ENCODE results near the gene UTRN. TPM values are rescaled to one million over a fixed set of nuclear protein-coding genes. Genes with fewer than 3 reads are reported as not detected.
A peak's percentile ranks its signal among the peaks of the same experiment; 100 is the strongest.

Gene UTRN
- total and polyA plus RNA-seq, 10 of the 15 experiments (the other 5 are each of a cell fraction or from before 2014, with no cell fraction given), result 1.6 to 52.6 (median 25.5) TPM

DNA sequence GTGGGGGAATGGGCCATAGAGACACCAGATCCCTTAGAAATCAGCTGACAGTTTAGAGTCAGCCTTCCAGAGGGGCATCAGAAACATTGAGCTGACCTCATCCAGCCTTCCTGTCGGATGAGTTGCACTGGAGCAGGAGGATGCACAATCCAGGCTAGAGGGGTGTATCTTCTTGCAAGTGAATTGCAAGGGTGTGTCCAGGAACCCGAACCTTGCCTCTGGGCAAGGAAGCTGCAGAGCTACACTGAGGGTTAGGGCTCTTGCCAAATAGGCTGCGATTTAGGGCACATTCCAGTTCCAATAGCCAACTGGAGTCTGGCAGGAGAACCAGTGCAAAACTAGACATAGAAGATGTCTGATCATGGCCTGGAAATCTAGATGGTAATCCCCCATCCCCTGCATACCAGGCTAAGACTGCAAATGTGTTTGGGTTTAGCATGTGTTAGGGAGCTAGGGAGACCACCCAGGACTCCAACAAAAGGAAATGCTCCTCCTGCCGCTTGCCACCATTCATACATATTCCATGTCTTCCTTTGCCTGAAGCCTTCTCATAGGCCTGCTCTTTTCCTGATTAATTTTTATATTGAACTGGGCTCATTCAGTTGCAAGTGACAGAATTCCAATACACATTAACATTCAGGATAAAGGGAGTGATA, 6.3 kb upstream of the UTRN start:
- no peaks in the 10 kb centered on the region for H3K9me3 ChIP-seq (replicated peaks; ENCODE audit: control insufficient read depth, insufficient read depth, low read length)
- intact Hi-C loops (cut with micrococcal nuclease; ENCODE audit: unreplicated experiment), result no loop called here
- H3K4me2 ChIP-seq (ENCODE audit: control insufficient read depth, insufficient read depth), result no peak overlapping the region
- no peaks in the 10 kb centered on the region for H3K79me2 ChIP-seq (ENCODE audit: control insufficient read depth, insufficient read depth, low read length)
- no peaks in the 10 kb centered on the region for H3K36me3 ChIP-seq (ENCODE audit: control insufficient read depth in 2 of 2, insufficient read depth in 2 of 2, low read length in 1 of 2)
- no TSS peak for BruUV-seq (replicated peaks)
- in situ Hi-C loops (cut with MboI), result no loop called here
- H3K4me3 ChIP-seq, result no peak overlapping the region
- ChIA-PET SMC1A (ENCODE audit: uncharacterized antibody, unreplicated experiment) (interaction anchor here (1.6 kb wide), 1 partner anchor 13 kb away, joined by 4 read pairs; no protein-coding TSS in a partner anchor), POLR2A (interaction anchor here (0.7 kb wide), 1 partner anchor 38 kb away, joined by 5 read pairs; no protein-coding TSS in a partner anchor), RAD21 (ENCODE audit: unreplicated experiment) (no interaction called here), CTCF (no interaction called here)
- no peaks in the 10 kb centered on the region for H3K4me1 ChIP-seq (ENCODE audit: control insufficient read depth, insufficient read depth, low read length)
- H4K20me1 ChIP-seq (ENCODE audit: control insufficient read depth, insufficient read depth), result no peaks in the 10 kb centered on the region
- ATAC-seq (no peak), FAIRE-seq (no peak), DNase-seq (ENCODE audit: low read depth, low spot score) (no peak)
- H3K27ac ChIP-seq (ENCODE audit: control insufficient read depth, insufficient read depth), result no peak overlapping the region
- no peaks in the 10 kb centered on the region for H3K27me3 ChIP-seq (replicated peaks in 1 of 2; ENCODE audit: control insufficient read depth in 2 of 2, insufficient read depth in 2 of 2, low read length in 1 of 2)
- WGBS (ENCODE audit: insufficient coverage, insufficient replicate concordance, low lambda C conversion rate, missing lambda C conversion rate), result 67% methylated on average over 4 of the region's 4 CpGs
- H2AFZ ChIP-seq (ENCODE audit: control insufficient read depth, low read depth, low read length), result no peak overlapping the region
- TF ChIP-seq EGR1 (IDR thresholded peaks at IDR 0.05; ENCODE audit: borderline replicate concordance in 1 of 2, low read depth in 2 of 2, low read length in 2 of 2), result no peak
- no peak overlapping the region for H3K9ac ChIP-seq (ENCODE audit: control insufficient read depth, insufficient read depth, low read length)

DNA sequence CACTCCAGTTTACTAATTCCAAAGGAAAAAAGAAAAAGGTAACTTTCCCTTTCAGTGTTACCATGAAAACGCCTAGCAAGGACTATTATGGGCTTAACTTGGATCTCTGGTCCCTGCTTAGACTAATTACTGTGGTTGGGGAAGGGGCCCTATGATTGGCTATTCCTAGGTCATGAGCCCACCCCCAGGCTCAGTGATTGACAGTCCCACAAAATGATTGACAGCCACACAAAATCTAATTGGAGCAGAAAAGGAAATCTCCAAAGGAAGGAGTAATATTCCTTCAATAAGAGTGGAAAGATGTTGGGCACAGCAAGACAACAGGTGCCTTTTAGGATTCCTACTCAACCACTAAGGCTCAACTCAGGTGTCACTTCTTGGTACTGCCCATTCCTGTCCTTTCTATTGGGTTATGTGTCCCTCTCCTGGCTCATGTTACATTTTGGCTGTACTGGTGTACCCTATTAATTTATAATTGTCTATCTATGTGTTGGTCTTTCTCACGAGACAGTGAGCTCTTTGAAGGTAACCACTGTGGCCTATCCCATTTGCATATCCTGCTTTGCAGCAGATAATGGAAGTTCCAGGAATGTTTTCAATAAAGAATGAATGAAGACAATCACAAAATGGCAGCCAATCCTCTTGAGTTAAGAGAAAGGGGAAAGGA, 5.5 kb upstream of the UTRN start:
- no peaks in the 10 kb centered on the region for H3K4me1 ChIP-seq (ENCODE audit: control insufficient read depth, insufficient read depth, low read length)
- H3K36me3 ChIP-seq (ENCODE audit: control insufficient read depth in 2 of 2, insufficient read depth in 2 of 2, low read length in 1 of 2), result no peaks in the 10 kb centered on the region
- 28% methylated on average over 2 of the region's 2 CpGs for WGBS (ENCODE audit: insufficient coverage, insufficient replicate concordance, low lambda C conversion rate, missing lambda C conversion rate)
- H3K27me3 ChIP-seq (replicated peaks in 1 of 2; ENCODE audit: control insufficient read depth in 2 of 2, insufficient read depth in 2 of 2, low read length in 1 of 2), result no peaks in the 10 kb centered on the region
- DNase-seq (ENCODE audit: low read depth, low spot score), result no peak
- RAD21 ChIA-PET (ENCODE audit: unreplicated experiment), result no interaction called here
- POLR2A ChIA-PET, result no interaction called here
- CTCF ChIA-PET, result interaction anchor here (1.3 kb wide), 1 partner anchor 11 kb away, joined by 3 read pairs; no protein-coding TSS in a partner anchor
- H3K4me2 ChIP-seq (ENCODE audit: control insufficient read depth, insufficient read depth), result no peak overlapping the region
- ATAC-seq, result no peak
- no peak overlapping the region for H3K9ac ChIP-seq (ENCODE audit: control insufficient read depth, insufficient read depth, low read length)
- BruUV-seq (replicated peaks), result no TSS peak
- no peaks in the 10 kb centered on the region for H4K20me1 ChIP-seq (ENCODE audit: control insufficient read depth, insufficient read depth)
- no peak overlapping the region for H3K27ac ChIP-seq (ENCODE audit: control insufficient read depth, insufficient read depth)
- SMC1A ChIA-PET (ENCODE audit: uncharacterized antibody, unreplicated experiment), result interaction anchor here (0.5 to 1.6 kb wide), 3 partner anchors 14 to 24 kb away, joined by 3 to 4 read pairs (median 3); no protein-coding TSS in a partner anchor
- no peak overlapping the region for H3K4me3 ChIP-seq
- no peaks in the 10 kb centered on the region for H3K79me2 ChIP-seq (ENCODE audit: control insufficient read depth, insufficient read depth, low read length)
- FAIRE-seq, result no peak
- no peaks in the 10 kb centered on the region for H3K9me3 ChIP-seq (replicated peaks; ENCODE audit: control insufficient read depth, insufficient read depth, low read length)
- no peak overlapping the region for H2AFZ ChIP-seq (ENCODE audit: control insufficient read depth, low read depth, low read length)
- in situ Hi-C loops (cut with MboI) (no loop called here), intact Hi-C loops (cut with micrococcal nuclease; ENCODE audit: unreplicated experiment) (no loop called here)
- TF ChIP-seq, protein P1, sequence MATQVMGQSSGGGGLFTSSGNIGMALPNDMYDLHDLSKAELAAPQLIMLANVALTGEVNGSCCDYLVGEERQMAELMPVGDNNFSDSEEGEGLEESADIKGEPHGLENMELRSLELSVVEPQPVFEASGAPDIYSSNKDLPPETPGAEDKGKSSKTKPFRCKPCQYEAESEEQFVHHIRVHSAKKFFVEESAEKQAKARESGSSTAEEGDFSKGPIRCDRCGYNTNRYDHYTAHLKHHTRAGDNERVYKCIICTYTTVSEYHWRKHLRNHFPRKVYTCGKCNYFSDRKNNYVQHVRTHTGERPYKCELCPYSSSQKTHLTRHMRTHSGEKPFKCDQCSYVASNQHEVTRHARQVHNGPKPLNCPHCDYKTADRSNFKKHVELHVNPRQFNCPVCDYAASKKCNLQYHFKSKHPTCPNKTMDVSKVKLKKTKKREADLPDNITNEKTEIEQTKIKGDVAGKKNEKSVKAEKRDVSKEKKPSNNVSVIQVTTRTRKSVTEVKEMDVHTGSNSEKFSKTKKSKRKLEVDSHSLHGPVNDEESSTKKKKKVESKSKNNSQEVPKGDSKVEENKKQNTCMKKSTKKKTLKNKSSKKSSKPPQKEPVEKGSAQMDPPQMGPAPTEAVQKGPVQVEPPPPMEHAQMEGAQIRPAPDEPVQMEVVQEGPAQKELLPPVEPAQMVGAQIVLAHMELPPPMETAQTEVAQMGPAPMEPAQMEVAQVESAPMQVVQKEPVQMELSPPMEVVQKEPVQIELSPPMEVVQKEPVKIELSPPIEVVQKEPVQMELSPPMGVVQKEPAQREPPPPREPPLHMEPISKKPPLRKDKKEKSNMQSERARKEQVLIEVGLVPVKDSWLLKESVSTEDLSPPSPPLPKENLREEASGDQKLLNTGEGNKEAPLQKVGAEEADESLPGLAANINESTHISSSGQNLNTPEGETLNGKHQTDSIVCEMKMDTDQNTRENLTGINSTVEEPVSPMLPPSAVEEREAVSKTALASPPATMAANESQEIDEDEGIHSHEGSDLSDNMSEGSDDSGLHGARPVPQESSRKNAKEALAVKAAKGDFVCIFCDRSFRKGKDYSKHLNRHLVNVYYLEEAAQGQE (IDR thresholded peaks at IDR 0.05; ENCODE audit: low read depth, low read length), result no peak
- TF ChIP-seq, protein P2, sequence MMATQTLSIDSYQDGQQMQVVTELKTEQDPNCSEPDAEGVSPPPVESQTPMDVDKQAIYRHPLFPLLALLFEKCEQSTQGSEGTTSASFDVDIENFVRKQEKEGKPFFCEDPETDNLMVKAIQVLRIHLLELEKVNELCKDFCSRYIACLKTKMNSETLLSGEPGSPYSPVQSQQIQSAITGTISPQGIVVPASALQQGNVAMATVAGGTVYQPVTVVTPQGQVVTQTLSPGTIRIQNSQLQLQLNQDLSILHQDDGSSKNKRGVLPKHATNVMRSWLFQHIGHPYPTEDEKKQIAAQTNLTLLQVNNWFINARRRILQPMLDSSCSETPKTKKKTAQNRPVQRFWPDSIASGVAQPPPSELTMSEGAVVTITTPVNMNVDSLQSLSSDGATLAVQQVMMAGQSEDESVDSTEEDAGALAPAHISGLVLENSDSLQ (IDR thresholded peaks at IDR 0.05), result peak; percentile 80
- TF ChIP-seq, protein P3, sequence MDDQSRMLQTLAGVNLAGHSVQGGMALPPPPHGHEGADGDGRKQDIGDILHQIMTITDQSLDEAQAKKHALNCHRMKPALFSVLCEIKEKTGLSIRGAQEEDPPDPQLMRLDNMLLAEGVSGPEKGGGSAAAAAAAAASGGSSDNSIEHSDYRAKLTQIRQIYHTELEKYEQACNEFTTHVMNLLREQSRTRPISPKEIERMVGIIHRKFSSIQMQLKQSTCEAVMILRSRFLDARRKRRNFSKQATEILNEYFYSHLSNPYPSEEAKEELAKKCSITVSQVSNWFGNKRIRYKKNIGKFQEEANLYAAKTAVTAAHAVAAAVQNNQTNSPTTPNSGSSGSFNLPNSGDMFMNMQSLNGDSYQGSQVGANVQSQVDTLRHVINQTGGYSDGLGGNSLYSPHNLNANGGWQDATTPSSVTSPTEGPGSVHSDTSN (IDR thresholded peaks at IDR 0.05; ENCODE audit: insufficient replicate concordance, low read depth, low read length), result peak; percentile 46
- TF ChIP-seq CEBPB (IDR thresholded peaks at IDR 0.05; ENCODE audit: borderline replicate concordance in 1 of 2, low read depth in 2 of 2, low read length in 2 of 2) (no peak), YBX1 (IDR thresholded peaks at IDR 0.05) (no peak), SMC3 (IDR thresholded peaks at IDR 0.05; ENCODE audit: borderline replicate concordance, low read length) (no peak), ASH2L (IDR thresholded peaks at IDR 0.05; ENCODE audit: borderline replicate concordance, low read depth) (no peak)

All from GM12878 (cell line).